Measurements from ENCODE around the gene UXS1.
"Not testable (repeated sequence)": the region's sequence is repeated elsewhere in the genome, so short reads cannot be mapped to it uniquely, and the experiment has no call there.

Gene UXS1

GRCh38 chr2:106208874-106209273, 14.8 kb upstream of the UXS1 start:
- no peak overlapping the region for H3K4me3 ChIP-seq (replicated peaks in 1 of 2; ENCODE audit: low read depth in 2 of 2, low read length in 2 of 2)
- TF ChIP-seq, protein P1, sequence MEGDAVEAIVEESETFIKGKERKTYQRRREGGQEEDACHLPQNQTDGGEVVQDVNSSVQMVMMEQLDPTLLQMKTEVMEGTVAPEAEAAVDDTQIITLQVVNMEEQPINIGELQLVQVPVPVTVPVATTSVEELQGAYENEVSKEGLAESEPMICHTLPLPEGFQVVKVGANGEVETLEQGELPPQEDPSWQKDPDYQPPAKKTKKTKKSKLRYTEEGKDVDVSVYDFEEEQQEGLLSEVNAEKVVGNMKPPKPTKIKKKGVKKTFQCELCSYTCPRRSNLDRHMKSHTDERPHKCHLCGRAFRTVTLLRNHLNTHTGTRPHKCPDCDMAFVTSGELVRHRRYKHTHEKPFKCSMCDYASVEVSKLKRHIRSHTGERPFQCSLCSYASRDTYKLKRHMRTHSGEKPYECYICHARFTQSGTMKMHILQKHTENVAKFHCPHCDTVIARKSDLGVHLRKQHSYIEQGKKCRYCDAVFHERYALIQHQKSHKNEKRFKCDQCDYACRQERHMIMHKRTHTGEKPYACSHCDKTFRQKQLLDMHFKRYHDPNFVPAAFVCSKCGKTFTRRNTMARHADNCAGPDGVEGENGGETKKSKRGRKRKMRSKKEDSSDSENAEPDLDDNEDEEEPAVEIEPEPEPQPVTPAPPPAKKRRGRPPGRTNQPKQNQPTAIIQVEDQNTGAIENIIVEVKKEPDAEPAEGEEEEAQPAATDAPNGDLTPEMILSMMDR (IDR thresholded peaks at IDR 0.05; ENCODE audit: low read depth, low read length): no peak
- DNase-seq (ENCODE audit: low read depth in 2 of 2): no peak

DNA sequence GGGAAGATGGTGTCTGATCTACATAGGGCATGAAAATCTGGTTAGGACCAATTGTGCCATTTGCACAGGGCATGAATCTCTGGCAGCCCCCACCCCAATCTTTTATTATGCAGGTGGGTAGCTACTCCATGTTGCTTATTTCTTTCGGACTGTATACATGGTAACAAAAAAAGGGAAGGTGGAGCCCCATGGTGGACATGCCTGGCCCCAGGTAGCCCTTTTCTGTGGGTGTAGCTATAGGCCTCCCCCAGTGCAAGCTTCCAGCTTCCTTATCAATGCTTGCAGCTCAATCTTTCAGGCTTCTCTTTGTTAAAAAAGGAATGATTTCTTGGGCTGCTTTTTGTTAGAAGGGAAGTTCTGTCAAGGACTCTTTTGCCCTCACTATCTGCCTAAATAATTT, 14.3 kb upstream of the UXS1 start:
- DNase-seq (ENCODE audit: low read depth in 2 of 2): no peak
- TF ChIP-seq, protein P1 (IDR thresholded peaks at IDR 0.05; ENCODE audit: low read depth, low read length): no peak
- no peak overlapping the region for H3K4me3 ChIP-seq (replicated peaks in 1 of 2; ENCODE audit: low read depth in 2 of 2, low read length in 2 of 2)

DNA sequence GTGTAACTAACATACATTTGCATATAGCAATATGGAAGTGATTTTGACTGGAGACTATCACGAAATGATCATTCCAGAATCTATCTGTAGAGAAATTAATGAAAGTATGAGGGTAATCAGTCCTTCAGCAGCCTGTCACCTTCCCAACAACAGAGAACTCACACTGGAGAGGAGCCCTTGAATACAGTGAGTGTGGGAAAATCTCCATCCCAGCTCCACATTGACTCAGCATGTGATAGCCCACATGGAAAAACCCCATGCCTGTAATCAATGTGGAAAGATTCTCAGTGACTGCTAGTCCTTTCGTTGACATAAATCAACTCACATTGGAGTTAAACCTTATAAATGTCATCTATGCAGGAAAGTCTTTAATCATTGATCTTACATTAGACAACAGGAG, 13.1 kb upstream of the UXS1 start:
- TF ChIP-seq, protein P1 (IDR thresholded peaks at IDR 0.05; ENCODE audit: low read depth, low read length): no peak
- DNase-seq (ENCODE audit: low read depth in 2 of 2): no peak
- H3K4me3 ChIP-seq (replicated peaks in 1 of 2; ENCODE audit: low read depth in 2 of 2, low read length in 2 of 2): no peak overlapping the region

- no peak for DNase-seq (ENCODE audit: low read depth in 2 of 2)
- TF ChIP-seq, protein P1 (IDR thresholded peaks at IDR 0.05; ENCODE audit: low read depth, low read length): no peak
- H3K4me3 ChIP-seq (replicated peaks in 1 of 2; ENCODE audit: low read depth in 2 of 2, low read length in 2 of 2): no peak overlapping the region
Measured at GRCh38 chr2:106205488-106205887, 11.4 kb upstream of the UXS1 start.

DNA sequence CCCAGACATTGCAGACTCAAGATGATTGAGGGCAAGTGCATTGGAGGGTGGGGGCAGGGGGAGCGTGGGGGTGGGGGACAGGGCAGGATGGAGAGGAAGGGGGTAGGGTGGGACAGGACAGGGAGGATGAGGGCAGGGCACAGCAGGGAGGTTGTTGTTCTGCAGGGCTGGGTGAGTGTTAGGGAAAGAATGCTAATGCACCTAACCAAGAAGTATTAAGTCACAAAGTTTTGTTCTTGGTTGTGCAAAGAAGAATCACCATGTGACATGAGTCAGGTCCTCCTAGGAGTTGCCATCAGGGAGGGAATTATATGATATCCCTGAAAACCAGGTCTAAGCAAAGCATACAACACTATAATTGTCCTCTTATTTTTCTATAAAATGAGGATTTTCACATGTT, 10.4 kb upstream of the UXS1 start:
- not testable (repeated sequence) for DNase-seq (ENCODE audit: low read depth in 2 of 2); H3K4me3 ChIP-seq (replicated peaks in 1 of 2; ENCODE audit: low read depth in 2 of 2, low read length in 2 of 2)

DNA sequence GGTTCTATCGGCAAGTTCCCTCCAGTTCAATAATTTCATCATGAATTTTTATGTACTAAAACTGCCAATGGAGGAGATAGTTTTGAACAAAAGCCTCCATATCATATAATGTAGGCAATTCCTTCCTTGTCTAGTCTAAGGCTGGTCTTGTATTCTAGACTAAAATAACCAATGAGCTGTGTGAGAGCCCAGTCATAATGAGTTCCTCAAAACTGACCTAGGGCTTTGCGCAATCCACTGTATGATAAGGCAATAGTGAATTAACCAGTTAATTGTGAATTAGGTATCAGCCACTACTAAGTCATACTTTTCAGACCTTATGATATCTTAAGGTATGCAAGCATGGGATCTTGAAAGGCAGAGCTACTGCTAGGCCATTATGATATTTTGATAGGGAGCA, 7.6 kb upstream of the UXS1 start:
- TF ChIP-seq, protein P1 (IDR thresholded peaks at IDR 0.05; ENCODE audit: low read depth, low read length): no peak
- no peak for DNase-seq (ENCODE audit: low read depth in 2 of 2)
- no peak overlapping the region for H3K4me3 ChIP-seq (replicated peaks in 1 of 2; ENCODE audit: low read depth in 2 of 2, low read length in 2 of 2)

- TF ChIP-seq, protein P1 (IDR thresholded peaks at IDR 0.05; ENCODE audit: low read depth, low read length): no peak
- peak; percentile 96 to 97 for DNase-seq (ENCODE audit: low read depth in 2 of 2)
- no peak overlapping the region for H3K4me3 ChIP-seq (replicated peaks in 1 of 2; ENCODE audit: low read depth in 2 of 2, low read length in 2 of 2)
Measured at GRCh38 chr2:106197878-106198277, 3.8 kb upstream of the UXS1 start.
